D721Med (cell line): Measurements from ENCODE around the gene RASAL1.

ENCODE experiments used
- DNase-seq: peaks from one replicate; pipeline ENCODE4 v3.0.0; 2011; ENCODE audit warnings: low spot score; ENCODE audit not compliant: insufficient read length
- FAIRE-seq: peaks from 2 replicates; lab custom pipeline; 2011; peaks lifted over from hg19 to GRCh38; lab: Jason Lieb, UNC
- TF ChIP-seq, protein P1 (sequence below): IDR thresholded peaks from 2 replicates; pipeline ENCODE4 v1.5.1; 2012; ENCODE audit warnings: mild to moderate bottlenecking, control low read depth; ENCODE audit not compliant: insufficient read depth; ENCODE audit errors: missing control alignments

RASAL1 gene

GRCh38 chr12:113058553-113058952 lies 77.0 kb downstream of the RASAL1 start:
- TF ChIP-seq, protein P1, sequence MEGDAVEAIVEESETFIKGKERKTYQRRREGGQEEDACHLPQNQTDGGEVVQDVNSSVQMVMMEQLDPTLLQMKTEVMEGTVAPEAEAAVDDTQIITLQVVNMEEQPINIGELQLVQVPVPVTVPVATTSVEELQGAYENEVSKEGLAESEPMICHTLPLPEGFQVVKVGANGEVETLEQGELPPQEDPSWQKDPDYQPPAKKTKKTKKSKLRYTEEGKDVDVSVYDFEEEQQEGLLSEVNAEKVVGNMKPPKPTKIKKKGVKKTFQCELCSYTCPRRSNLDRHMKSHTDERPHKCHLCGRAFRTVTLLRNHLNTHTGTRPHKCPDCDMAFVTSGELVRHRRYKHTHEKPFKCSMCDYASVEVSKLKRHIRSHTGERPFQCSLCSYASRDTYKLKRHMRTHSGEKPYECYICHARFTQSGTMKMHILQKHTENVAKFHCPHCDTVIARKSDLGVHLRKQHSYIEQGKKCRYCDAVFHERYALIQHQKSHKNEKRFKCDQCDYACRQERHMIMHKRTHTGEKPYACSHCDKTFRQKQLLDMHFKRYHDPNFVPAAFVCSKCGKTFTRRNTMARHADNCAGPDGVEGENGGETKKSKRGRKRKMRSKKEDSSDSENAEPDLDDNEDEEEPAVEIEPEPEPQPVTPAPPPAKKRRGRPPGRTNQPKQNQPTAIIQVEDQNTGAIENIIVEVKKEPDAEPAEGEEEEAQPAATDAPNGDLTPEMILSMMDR, result no peak
- no peak for DNase-seq
- FAIRE-seq, result no peak

DNA sequence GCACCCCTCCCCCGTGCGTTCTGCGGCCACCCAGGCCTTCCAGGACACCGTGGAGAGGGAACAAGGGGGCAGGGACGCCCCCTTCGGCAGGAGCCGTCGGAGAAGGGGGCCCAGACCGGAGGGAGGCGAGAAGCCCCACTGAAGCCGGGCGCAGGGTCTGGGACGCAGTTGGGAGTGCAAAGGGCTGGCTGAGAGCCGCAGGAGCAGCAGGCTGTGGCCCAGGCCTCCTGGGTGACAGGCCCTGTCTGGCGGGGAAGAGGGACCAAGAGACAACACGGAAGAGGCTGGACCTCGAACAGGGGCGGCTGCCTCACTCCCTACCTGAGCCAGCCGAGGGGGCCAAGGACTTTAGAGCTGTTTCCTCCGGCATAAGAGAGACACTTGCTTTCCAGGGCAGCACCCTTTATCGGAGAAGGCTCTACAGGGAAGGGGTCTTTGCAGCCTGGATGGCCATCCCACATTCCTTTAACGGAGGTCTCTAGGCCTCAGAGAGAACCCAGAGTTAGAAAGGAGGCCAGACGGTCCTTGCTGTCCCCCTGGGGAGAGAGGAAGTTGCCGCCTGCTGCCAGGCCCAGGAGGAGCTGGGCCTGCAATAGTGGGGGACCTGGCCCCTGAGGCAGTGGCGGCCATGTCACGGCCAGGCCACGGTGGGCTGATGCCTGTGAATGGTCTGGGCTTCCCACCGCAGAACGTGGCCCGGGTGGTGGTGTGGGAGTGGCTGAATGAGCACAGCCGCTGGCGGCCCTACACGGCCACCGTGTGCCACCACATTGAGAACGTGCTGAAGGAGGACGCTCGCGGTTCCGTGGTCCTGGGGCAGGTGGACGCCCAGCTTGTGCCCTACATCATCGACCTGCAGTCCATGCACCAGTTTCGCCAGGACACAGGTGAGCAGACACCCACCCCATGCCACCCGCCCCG lies 77.7 kb downstream of the RASAL1 start:
- no peak for FAIRE-seq
- TF ChIP-seq, protein P1, result no peak

DNA sequence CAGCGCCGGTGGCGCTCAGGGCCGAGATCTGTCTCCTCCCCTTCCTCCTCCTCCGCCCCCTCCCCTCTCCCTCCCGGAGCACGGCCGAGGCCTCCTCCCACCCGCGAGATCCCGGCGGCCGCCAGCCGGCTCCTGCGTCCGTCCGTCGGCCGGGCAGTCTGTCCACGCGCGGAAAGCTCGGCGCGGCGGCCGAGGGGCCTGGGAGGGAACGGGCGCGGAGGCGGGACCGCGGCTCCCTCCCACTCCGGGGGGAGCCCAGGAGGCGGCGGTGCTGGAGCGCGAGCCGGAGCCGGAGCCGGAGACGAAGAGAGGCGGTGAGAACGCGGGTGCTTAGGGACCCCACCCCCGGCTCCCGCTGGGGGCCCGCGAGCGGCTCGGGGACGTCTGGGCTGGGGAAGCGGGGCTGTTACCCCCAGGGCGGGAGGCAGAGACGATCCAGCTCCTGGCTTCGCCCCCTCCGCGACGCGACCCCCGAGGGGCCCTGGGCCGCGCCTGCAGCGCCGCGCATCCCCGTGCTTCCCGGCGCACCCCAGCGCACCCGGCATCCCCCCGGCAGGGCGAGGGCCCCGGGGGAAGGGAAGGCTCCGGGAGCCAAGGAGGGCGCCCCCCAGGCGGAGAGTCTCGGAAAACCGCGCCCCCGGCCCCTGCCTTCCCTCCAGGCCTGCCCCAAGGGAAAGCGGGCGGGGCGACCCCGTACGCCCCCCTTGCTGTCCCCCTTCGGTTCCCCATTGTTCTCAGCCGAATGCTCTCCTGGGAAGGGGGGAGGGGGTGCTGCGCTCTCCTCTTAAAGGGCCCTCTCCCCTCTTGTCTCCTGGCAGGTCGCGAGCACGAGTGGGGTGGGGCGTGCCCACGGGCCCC lies 78.7 kb downstream of the RASAL1 start, which contains the start of gene DTX1:
Gene DTX1 (plus strand): TSS at position 100 of the 858 bp plus-strand sequence. CDS start 1,463 bp downstream, outside the sequence.
- FAIRE-seq (no peak), DNase-seq (peak; percentile 70)
- TF ChIP-seq, protein P1, result no peak

More for the DNA sequence above, 77.7 kb downstream of the RASAL1 start:
- no peak for DNase-seq

GRCh38 chr12:113056381-113056630 lies 79.3 kb downstream of the RASAL1 start:
- TF ChIP-seq, protein P1, result no peak
- DNase-seq (no peak), FAIRE-seq (no peak)

DNA sequence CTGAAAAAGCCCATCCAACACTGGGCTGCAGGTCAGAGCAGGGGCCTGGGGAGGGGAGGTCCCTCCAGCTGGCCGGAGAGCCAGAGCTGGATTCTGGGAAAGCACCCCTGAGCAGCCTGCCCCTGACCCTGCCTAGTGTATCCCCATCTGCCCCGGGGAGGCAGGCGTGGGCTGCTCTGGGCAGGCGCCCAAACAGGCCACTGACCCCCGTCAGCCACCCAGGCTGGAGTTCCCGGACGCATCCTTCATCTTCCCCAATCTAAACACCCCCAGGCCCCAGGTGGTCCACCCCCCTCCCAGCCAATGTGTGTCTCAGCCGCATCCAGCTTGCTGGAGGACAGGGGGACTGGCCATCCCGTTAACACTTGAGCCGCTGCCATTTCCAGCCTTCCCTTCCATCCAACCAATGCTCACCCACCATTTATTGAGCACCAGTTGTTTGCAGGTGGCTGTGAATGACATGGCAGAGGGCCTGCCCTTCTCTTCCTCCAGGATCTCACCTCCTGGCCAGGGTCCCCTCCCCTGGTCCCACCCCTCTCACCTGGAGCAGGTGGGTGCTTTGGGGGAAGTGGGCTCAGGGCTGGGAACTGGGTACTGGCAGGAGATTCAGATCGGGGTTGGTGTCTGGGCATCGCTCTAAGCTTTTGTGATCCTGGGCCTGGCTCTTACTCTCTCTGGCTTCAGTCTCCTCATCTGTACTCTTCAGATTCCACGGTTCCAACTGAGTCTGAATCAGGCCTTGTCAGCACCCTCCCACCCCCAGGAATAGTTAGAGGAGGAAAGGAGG lies 79.8 kb downstream of the RASAL1 start:
- TF ChIP-seq, protein P1, result no peak
- no peak for DNase-seq
- no peak for FAIRE-seq

GRCh38 chr12:113054948-113055486 lies 80.5 kb downstream of the RASAL1 start:
- no peak for FAIRE-seq
- DNase-seq, result no peak

More at GRCh38 chr12:113054948-113055486, 80.5 kb downstream of the RASAL1 start:
- TF ChIP-seq, protein P1, result no peak
